ENCODE results near the gene SLC2A5.

SLC2A5 gene

DNA sequence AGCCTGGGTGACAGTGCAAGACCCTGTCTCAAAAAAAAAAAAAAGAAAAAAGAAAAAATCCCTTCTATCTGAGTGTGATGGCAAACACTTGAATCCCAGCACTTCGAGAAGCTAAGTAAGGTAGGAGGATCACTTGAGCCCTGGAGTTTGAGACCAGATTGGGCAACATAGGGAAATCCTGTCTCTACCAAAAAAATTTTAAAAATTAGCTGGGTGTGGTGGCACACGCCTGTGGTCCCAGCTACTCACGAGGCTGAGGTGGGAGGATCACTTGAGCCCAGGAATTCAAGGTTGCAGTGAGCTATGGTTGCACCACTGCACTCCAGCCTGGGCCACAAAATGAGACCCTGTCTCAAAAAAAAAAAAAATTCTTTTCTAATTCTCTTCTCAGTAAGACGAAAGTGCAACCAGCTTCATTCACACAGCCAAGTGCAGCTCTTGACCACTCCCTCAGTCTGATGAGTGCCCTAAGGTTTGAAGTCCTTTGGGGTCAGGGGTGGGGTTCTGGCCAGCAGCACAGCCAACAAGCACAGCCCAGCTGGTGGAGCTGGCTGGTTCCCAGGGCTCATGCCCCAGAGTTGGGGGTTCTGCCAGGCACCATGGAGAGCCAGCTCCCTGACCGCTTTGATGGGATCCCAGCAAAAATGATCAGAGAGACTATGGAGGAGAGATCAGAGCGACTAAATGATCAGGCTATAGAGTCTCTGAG is 8.0 kb downstream of the SLC2A5 start:
- DNase-seq: no peak

DNA sequence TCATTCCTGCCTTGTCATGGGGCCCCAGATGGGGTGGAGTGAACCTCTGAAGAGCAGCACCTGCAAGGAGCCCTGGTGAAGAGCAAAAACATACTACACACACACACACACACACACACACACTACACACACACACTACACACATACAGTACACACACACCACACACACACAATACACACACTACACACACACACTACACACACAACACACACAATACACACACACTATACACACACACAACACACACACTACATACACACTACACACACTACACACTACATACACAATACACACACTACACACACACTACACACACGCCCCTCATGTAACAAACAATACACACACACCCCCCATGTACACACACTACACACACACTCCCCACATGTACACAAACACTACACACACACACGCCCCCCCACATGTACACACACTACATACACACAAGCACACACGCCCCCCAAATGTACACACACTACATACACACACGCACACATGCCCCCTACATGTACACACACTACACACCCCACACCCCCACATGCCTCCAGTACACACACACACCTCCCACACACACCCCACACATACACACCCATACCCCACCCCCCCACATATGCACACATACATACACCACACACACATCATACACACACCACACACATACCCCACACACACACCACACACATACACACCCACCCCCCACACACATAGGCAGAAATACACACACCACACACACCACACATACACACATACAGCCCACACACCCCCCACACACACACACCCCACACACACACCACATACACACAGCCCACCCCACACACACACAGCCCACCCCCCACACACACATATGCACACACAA is 9.3 kb downstream of the SLC2A5 start:
- DNase-seq: no peak

DNA sequence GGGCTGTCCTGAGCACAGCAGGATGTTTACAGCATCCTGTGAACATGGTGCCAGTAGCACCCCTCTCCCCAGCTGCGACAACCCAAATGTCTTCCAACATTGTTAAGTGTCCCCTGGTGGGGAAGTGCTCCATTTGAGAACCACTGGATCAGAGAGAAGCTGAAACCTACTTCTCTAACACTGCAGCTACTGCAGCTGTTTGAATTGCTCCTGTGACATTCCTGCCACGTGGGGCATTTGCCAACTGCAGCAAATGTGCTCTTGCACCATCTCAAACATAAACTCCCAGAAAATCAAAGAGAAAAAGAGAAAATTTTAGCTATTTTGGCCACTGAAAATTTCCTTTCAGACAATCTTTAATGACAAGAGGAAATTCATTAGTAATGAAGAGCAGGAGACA is 11.0 kb downstream of the SLC2A5 start:
- no peak for DNase-seq

DNA sequence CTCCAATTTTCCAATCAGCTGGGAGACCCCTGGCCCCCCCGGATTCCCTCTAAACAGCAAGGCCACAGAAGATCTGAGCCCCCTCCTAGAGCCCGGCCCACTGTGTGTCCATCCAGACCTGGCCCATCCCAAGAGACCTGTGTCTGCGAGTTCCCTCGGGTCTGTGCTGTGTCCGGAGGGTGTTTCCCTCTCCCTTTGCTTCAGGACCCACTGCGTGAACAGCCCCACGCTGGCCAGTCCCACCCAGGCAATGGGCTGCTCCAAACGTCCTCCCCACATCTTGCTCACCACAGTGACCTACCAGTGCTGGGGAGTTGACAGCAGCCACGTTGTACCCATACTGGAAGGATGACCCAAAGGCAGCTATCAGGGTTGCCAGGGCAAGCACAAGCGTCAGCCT is 11.6 kb downstream of the SLC2A5 start:
- DNase-seq: no peak

DNA sequence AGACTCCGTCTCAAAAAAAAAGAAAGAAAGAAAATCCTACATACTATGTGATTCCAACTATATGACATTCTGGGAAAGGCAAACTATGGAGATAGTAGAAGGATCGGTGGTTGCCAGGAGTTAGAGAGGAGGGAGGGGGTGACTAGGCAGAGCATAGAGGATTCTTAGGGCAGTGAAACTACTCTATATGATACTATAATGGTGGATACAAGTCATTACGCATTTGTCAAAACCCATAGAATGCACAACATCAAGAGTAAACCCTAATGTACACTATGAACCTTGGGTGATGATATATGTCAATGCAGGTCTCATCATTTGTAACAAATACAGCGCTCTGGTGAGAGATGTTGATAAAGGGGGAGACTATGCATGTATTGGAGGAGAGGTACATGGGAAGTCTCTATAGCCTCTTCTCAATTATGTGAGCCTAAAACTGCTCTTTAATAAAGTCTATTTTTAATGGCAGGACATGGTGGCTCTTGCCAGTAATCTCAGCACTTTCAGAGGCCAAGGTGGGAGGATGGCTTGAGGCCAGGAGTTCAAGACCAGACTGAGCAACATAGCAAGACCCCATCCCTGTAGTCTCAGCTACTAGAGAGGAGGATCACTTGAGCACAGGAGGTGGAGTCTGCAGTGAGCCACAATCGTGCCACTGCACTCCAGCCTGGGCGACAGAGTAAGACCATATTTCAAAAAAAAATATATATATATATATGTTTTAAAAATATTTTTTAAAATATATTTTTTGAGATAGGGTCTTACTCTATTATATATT is 17.0 kb downstream of the SLC2A5 start:
- no peak for DNase-seq

DNA sequence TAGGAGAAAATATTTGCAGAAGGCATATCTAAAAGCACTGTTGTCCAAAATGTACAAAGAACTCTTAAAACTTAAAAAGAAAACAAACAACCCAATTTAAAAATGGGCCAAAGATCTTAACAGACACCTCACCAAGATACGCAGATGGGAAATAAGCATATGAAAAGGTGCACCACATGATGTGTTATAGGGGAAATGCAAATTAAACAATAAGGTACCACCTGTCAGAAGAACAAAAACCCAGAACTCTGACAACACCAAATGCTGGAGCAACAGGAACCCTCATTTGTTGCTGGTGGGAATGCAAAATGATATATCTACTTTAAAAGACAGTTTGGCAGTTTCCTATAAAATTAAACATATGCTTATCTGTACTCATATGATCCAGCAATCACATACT is 18.1 kb downstream of the SLC2A5 start:
- DNase-seq: no peak

DNA sequence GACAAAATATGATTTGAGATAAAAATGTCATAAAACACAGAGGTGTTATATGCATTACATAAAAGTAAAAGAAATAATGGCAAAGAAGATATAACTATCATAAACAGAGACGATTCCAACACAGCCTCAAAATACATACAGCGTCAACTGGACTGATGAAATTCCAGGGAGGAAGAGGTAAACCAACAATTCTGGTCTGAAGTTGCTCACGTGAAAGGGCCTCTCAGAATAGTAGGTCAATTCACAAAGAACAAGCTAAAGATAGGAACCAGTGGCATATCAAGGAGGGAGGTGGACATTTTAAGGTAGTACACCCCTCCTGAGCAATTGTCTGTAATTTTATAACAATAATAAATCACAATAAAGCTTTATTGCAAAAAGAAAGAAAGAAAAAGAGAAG is 18.6 kb downstream of the SLC2A5 start:
- no peak for DNase-seq

DNA sequence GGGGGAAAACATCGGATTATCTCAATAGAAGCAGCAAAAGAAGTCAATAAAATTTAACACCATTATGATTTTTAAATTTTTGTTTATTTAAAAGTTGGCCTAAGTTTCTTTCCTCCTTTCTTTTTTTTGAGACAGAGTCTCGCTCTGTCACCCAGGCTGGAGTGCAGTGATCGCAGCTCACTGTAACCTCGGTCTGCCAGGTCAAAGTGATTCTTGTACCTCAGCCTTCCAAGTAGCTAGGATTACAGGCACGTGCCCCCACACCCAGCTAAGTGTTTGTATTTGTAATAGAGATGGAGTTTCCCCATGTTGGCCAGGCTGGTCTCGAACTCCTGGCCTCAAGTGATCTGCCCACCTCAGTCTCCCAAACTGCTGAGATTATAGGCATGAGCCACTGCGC is 20.9 kb downstream of the SLC2A5 start:
- DNase-seq: no peak

DNA sequence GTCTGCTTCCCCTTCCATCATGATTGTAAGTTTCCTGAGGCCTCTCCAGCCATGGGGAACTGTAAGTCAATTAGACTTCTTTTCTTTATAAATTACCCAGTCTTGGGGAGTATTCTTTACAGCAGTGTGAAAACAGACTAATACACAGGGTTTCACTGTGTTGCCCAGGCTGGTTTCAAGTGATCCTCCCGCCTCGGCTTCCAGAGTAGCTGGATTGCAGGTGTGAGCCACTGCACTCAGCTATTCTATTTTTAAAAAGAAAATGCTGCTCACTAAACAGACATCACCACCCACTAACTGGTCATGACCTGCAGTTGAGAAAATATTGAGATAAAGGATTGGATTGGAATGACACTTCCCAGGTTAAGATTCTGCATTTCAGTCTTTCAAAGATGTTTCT is 22.4 kb downstream of the SLC2A5 start:
- DNase-seq: no peak

DNA sequence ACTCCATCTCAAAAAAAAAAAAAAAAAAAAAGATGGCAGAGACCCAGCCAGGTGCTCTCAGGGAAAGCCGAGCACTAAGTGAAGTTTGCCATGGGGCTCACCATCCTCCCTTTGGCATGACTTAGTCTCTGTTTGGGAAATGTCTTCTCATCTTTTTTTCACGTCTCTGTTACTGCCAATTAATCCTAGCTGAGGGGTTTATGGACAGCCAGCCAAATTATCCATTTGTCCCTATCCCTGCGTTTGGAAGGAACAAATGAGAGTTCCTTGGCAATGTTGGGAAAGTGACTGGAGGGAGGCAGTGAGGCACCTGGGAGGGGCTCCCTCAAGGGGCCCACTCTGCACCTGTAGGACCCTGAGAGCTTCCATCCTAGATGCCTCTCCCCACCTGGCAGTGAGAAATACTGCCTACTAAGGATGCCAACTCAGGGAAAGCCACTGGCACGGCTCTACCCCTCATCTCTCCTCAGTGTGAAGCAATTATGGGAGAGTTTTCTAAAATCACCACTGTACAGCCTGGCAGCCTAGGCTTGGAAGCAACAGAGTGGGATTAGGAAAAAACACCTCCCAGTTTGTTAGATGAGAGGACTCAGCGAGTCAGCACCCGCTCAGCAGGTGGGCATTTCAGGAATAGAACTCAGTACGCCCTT is 23.4 kb downstream of the SLC2A5 start:
- no peak for DNase-seq

DNA sequence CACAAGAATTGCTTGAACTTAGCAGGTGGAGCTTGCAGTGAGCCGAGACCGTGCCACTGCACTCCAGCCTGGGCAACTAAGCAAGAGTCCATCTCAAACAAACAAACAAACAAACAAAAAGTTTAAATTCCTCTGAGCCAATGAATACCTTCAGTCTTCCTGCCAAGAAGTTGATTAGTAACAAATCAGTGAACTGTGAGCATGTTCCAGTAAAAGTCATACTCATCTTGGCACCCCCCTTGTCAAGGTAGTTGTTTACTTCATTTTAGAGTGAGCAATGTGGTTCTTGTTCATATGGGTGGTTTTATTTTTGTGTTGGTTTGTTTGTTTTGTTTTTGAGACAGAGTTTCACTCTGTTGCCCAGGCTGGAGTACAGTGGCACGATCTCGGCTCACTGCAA is 25.2 kb downstream of the SLC2A5 start:
- no peak for DNase-seq

DNA sequence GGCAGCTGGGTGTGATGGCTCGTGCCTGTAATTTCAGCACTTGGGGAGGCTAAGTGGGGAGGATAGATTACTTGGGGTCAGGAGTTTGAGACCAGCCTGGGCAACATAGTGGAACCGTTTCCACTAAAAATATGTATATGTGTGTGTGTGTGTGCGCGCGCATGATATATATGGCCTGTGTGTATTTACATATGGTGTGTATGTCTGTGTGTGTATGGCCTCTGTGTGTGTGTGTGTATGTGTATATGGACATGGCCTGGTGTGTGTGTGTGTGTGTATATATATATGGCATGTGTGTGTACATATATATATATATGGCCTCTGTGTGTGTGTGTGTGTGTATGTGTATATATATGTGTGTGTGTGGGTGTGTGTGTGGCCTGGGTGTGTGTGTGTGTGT is 27.2 kb downstream of the SLC2A5 start:
- DNase-seq: no peak

DNA sequence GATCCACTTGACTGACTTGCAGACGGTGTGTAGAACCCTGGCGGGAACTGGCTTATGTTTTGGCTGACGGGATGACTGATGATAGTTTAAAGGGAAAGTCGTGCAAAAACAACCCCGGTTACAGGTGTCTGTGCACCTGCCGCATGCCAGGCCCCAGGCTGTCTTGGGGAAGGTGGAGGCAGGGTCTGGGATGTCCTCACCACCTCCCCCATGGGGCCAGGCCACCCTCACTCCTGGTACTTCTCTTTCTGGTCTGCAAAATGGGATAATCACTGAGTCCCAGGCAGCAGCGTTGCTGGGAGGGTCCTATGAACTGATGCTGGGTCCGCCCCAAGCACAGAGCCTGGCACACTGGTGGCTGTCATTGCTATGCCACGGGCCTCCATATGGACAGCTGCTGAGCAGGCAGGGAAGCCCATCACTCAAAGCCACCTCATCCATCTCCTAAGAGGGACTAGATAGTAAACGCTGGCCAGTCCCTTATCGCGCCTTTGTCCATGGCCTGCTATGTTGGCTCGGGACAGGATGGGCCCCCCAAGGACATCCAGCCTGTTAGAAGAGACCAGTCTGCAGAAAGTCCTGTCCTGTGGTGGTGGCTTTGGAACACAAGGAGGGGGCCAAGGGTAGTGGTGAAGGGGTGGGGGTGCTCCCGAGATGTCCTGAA is 28.2 kb downstream of the SLC2A5 start:
- DNase-seq: no peak

DNA sequence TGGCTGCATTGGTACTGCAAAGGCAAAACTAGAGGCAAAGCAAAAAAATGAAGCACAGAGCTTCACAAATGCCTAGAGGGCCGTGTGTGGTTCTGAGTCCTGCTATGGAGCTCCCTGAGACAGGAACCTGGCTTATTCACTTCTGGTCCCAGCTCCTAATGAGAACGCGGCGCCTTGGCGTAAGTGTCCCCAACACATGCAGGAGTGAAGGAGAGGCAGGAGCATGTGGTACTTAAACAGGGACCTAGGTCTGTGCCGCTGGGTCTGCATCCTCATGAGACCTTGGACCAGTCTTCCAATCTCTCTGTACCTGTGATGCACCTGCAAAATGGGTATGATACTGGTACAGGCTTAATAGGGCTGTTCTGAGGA is 28.8 kb downstream of the SLC2A5 start:
- DNase-seq: no peak

DNA sequence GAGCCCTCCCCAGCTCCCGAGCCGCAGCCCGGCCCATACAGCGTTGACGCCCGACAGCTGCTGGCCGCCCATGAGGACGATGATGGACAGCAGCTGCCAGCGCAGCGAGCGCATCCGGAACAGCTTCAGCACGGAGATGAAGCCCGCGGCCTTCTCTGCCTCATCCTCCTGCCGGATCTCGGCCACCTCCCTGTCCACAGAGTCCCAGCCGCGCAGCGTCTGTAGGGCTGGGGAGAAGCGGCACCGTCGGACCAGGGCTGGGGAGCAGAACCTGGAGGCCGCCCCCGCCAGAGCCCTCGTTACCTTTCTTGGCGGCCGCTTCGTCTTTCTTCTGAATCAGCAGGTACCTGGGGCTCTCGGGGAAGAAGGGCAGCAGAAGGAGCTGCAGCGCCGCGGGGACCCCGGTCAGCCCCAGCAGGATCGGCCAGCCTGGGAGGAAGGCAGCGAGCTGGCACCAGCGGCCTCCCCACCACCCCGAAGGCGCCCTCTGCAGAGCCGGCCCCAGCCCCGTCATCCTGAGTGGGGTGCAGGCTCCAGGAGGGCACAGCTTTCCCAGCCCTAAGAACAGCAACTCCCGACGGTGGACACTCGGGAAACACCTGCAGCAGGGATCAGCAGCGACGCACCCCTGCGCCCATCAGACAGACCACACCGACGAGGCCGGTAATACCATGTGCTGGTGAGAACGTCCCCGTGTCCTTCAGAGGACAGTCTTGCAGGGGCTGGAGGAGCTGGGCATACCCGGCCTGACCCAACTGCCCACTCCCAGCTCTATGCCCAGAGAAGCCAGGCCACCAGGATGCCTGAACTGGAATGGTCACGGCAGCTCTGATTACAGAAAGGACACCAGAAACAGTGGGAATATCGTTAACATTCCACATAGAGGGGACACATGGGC is 29.4 kb downstream of the SLC2A5 start:
- no peak for DNase-seq

DNA sequence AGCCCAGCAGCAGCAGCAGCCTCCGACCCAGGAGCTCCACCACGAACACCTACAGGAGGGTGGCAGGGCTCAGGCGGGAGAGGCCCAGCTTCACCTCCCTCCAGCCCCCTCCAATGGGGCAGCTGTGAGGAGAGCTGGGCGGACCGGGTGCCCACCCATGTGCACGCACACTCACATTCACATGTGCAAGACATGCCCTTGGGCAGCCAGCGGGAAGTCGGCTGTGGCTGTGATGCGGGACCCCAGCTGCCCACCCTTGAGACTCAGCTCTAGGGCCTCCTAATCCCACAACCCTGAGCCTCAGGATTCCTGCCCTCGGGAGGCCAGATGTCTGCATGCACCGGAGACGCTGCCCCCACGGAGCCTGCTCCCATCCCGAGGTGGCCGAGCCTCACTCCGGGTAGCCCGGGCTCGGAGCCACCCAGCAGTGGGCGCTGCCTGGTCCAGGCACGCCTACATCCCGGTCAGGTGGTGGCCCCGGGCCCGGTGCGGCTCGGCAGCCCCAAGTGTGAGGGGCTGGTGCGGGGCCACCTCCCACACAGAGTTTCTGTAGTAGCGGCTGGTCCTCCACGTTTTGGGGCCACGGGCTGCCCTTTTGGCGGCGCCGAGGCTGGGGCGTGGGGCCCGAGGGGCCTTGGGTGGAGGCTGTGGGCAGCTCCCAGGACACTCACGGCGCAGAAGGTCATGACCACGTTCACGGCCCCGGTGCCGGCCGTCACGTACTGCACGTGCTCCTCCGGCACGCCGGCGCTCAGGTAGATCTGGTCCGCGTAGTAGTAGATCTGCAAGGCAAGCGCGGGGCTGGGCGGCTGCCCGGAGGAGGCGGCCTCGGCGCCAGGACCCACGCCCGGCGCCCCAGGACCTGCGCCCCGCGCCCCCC is 30.3 kb downstream of the SLC2A5 start:
- DNase-seq: no peak

DNA sequence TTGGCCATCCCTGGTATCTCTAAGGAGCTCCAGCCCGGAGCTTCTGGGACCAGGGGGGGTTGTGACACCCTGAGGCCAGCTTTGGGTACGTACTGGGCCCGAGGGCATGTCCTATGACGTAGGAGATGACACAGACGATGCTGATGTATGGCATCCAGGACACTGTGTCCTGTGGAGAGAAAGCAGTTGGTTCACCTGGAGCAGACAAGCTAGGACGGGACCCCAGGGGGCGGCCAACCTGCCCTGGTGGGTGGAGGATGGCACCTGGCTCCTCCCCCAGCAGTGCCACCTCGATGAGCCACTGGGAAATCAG is 31.1 kb downstream of the SLC2A5 start:
- no peak for DNase-seq

DNA sequence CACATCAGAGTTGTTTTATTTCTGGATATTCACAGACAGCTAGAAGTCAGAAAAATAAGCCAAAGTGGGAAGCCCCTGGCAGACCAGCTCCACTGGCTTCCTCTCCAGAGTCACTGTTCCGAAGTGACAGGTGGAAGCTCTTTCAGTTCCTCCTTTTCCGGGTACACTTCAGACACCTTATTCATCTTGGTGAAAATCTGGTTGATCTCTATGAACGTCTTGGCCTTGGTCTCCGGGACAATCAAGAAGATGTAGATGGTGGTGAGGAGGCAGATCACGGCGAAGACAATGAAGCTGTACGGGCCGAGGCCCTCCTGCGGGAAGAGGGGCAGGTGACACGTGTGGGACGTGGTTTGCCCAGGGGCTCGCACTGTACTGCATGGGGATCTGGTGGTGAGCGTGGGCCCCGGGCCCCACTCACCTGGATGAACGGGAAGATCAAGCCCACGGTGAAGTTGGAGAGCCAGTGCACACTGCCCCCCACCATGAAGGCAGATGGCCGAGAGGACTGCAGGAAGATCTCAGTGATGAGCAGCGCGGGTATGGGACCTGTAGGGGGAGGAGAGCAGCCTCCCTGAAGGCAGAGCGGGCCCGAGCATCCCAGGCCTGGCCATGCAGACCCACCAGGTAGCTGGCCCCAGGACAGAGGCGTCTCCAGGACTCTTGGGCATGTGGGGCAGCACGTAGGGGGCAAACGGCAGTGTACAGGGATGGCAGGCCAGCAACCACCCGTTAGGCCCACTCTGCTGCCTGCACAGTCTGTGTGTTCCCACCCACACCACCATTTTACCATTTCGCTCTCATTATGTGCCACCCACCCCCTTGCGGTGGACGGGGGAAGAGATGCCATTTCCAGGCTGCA is 31.7 kb downstream of the SLC2A5 start:
- DNase-seq: no peak

DNA sequence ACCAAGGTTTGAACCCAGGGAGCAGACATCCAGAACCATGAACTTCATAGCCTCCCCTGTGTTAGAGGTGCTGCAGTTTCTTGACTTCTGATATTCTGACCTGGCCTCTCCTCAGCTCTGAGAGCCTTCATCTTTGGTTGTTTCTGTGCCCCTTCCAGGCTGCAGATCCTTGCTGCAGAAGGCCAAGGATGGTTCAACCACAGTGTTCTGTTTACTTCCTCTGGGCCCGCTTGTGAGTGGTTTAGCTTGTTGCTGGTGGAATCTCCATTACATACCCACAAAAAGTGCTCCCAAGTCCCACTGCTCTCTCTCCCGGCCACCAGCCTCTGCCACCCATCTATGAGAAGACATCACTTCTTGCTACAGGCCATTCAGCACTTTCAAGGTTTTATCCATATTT is 34.2 kb downstream of the SLC2A5 start:
- DNase-seq: no peak

DNA sequence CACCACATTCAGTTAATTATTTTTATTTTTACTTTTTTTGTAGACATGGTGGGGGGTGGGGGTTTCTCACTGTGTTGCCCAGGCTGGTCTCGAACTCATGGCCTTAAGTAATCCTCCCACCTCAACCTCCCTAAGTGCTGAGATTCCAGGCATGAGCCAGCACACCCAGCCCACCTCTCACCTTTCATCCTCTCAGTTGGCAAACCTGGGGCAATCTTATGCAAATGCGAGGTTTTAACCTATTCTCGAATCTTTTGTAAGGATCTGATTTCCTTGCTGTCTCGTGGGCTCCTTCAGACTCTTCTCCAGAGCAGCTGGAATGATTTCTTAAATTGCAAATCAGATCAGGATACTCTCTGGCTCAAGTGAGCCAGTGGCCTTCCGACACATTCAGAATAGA is 36.1 kb downstream of the SLC2A5 start:
- DNase-seq: no peak

Data from SW 1271 (cell line).